ENCODE results near the gene TRIM33.

- TF ChIP-seq CTCF (IDR thresholded peaks at IDR 0.05) = no peak
- TF ChIP-seq EZH2 (IDR thresholded peaks at IDR 0.05; ENCODE audit: borderline replicate concordance, insufficient read depth, low read depth, low read length, poor library complexity, severe bottlenecking) = no peak
Measured at GRCh38 chr1:114427612-114428011, 83.4 kb downstream of the TRIM33 start.

All from B cell (primary cell).